ENCODE data around the gene DCANP1. TPM values are rescaled to one million over a fixed set of nuclear protein-coding genes. Genes with fewer than 3 reads are reported as not detected.

DCANP1 gene
- total and polyA plus RNA-seq, 4 donors = 0.05 TPM; not detected in 3

DNA sequence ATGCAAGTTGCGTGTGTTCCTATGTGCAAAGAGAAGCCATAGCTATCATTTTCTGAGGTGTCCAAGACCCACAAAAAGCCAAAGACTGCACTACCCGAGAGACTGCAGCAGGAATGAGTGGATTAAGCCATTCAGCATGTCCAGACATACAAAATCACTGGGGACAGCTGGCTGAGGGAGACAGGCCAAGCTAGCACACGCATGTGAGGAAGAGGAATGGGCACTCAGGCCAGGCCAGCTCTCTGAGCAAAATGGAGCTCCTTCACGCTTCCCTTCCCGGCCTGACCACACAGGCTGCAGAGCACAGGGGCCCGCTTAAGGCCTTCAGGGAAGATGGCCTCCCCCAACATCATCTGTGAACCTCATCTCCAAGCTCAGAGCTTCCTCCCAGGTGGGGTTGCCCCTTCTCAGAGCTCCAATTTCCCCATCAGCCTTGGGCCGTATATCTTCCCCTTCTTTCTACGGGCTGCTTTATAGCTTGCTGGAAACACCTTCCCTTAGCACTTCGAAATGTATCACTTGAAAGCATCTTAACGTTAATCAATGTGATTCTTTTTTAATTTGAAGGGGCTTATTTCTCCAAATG, 8.4 kb downstream of the DCANP1 start:
- no peak overlapping the region for H3K9ac ChIP-seq (ENCODE audit: low read depth in 1 of 2, low read length in 2 of 2)
- H3K27me3 ChIP-seq (ENCODE audit: control insufficient read depth in 4 of 4, insufficient read depth in 4 of 4, low read length in 3 of 4) = no peaks in the 10 kb centered on the region
- no peak overlapping the region for H3K4me3 ChIP-seq (ENCODE audit: low read depth in 1 of 3, low read length in 3 of 3)
- WGBS = 81% methylated on average over 10 of the region's 10 CpGs
- peak; percentile 17 for DNase-seq (ENCODE audit: low spot score)
- TF ChIP-seq YY1 (IDR thresholded peaks at IDR 0.05) = no peak
- TF ChIP-seq, protein P1, sequence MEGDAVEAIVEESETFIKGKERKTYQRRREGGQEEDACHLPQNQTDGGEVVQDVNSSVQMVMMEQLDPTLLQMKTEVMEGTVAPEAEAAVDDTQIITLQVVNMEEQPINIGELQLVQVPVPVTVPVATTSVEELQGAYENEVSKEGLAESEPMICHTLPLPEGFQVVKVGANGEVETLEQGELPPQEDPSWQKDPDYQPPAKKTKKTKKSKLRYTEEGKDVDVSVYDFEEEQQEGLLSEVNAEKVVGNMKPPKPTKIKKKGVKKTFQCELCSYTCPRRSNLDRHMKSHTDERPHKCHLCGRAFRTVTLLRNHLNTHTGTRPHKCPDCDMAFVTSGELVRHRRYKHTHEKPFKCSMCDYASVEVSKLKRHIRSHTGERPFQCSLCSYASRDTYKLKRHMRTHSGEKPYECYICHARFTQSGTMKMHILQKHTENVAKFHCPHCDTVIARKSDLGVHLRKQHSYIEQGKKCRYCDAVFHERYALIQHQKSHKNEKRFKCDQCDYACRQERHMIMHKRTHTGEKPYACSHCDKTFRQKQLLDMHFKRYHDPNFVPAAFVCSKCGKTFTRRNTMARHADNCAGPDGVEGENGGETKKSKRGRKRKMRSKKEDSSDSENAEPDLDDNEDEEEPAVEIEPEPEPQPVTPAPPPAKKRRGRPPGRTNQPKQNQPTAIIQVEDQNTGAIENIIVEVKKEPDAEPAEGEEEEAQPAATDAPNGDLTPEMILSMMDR (IDR thresholded peaks at IDR 0.05; ENCODE audit: low read depth, low read length, missing input control) = no peak
- TF ChIP-seq, protein P2, sequence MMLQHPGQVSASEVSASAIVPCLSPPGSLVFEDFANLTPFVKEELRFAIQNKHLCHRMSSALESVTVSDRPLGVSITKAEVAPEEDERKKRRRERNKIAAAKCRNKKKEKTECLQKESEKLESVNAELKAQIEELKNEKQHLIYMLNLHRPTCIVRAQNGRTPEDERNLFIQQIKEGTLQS (IDR thresholded peaks at IDR 0.05) = no peak
- no peaks in the 10 kb centered on the region for H3K9me3 ChIP-seq (ENCODE audit: control insufficient read depth in 4 of 4, low read length in 3 of 4)
- no peak overlapping the region for H3K27ac ChIP-seq (ENCODE audit: low read depth in 1 of 2, low read length in 2 of 2)
- H3K4me1 ChIP-seq (ENCODE audit: control insufficient read depth in 4 of 4, insufficient read depth in 4 of 4, low read length in 3 of 4) = peaks cover 0 to 2% (median 0%) of the 10 kb centered on the region in 4 donors
- no peaks in the 10 kb centered on the region for H3K36me3 ChIP-seq (ENCODE audit: control insufficient read depth in 4 of 4, insufficient read depth in 3 of 4, low read depth in 1 of 4, low read length in 3 of 4)

DNA sequence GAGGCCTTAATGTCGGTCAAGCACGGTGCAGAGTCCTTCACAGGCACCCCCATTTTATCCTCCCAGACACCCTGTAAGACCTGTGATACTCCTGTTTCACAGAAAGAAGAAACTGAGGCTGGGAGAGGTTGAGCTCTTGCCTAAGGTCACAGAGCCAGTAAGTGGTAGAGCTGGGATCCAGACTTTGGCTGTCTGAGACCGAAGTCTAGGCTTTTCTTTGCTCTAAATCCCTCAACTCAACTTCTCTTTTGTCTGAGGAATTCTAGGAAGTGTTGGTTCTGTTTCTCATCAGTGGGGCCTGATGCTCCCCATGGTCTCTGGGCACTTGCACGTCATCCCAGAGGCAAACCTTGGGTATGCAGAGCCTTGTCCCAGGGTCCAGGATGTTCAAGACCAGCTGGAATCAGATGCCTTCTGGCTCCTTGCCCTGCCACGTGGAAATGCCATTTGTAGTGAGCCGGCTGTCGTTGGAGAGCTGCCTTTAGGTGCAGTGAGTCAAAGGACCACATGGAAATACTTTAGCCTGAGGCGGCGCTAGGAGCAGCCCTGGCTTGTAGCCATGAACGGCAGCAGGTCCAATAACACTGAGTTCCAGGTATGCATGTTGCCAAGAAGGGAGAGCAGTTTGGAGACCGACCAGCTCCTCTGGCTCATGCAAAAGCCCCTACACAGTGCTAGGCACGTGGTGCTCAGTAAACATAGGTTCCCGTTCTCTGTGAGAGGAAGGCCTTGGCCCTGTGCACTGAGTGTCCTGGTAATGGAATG, 9.2 kb downstream of the DCANP1 start:
- Histone ChIP-seq H3K4me3 (ENCODE audit: low read depth in 1 of 3, low read length in 3 of 3) (no peak overlapping the region), H3K4me1 (ENCODE audit: control insufficient read depth in 4 of 4, insufficient read depth in 4 of 4, low read length in 3 of 4) (peaks cover 0 to 2% (median 0%) of the 10 kb centered on the region in 4 donors), H3K9ac (ENCODE audit: low read depth in 1 of 2, low read length in 2 of 2) (no peak overlapping the region), H3K36me3 (ENCODE audit: control insufficient read depth in 4 of 4, insufficient read depth in 3 of 4, low read depth in 1 of 4, low read length in 3 of 4) (no peaks in the 10 kb centered on the region), H3K27ac (ENCODE audit: low read depth in 1 of 2, low read length in 2 of 2) (no peak overlapping the region), H3K27me3 (ENCODE audit: control insufficient read depth in 4 of 4, insufficient read depth in 4 of 4, low read length in 3 of 4) (no peaks in the 10 kb centered on the region), H3K9me3 (ENCODE audit: control insufficient read depth in 4 of 4, low read length in 3 of 4) (no peaks in the 10 kb centered on the region)
- no peak for TF ChIP-seq YY1 (IDR thresholded peaks at IDR 0.05)
- no peak for TF ChIP-seq TAF1 (conservative IDR thresholded peaks at IDR 0.05)
- TF ChIP-seq, protein P3, sequence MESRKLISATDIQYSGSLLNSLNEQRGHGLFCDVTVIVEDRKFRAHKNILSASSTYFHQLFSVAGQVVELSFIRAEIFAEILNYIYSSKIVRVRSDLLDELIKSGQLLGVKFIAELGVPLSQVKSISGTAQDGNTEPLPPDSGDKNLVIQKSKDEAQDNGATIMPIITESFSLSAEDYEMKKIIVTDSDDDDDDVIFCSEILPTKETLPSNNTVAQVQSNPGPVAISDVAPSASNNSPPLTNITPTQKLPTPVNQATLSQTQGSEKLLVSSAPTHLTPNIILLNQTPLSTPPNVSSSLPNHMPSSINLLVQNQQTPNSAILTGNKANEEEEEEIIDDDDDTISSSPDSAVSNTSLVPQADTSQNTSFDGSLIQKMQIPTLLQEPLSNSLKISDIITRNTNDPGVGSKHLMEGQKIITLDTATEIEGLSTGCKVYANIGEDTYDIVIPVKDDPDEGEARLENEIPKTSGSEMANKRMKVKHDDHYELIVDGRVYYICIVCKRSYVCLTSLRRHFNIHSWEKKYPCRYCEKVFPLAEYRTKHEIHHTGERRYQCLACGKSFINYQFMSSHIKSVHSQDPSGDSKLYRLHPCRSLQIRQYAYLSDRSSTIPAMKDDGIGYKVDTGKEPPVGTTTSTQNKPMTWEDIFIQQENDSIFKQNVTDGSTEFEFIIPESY (IDR thresholded peaks at IDR 0.05) = no peak
- WGBS = 72% methylated on average over 13 of the region's 13 CpGs
- DNase-seq (ENCODE audit: low spot score) = peak; percentile 30

DNA sequence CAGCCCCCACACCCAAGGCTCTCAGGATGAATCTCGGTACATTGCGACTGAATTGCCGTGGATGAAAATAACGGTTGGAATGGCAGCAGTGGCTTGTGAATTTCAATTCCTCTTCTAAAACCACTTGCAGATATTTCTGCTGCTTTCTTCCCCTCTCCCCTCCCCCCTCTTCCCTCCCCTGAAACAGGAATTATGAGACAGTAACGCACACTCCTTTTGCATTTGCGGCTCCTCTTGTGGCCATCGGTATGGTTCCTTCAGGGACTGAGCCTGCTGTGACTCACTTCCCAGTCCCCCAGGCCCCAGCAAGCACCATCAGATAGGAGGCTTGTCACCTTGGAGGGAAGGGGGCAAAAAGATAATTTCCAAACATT, 9.7 kb downstream of the DCANP1 start:
- WGBS = 74% methylated on average over 7 of the region's 7 CpGs

More for the DNA sequence above, 9.7 kb downstream of the DCANP1 start:
- DNase-seq (ENCODE audit: low spot score) = peak; percentile 27
- TF ChIP-seq YY1 (IDR thresholded peaks at IDR 0.05) (no peak), FOXA2 (IDR thresholded peaks at IDR 0.05) (no peak), FOXA1 (IDR thresholded peaks at IDR 0.05) (no peak), RAD21 (IDR thresholded peaks at IDR 0.05) (no peak), HNF4A (conservative IDR thresholded peaks at IDR 0.05) (no peak), RXRA (IDR thresholded peaks at IDR 0.05) (no peak)
- TF ChIP-seq, protein P4, sequence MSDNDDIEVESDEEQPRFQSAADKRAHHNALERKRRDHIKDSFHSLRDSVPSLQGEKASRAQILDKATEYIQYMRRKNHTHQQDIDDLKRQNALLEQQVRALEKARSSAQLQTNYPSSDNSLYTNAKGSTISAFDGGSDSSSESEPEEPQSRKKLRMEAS (IDR thresholded peaks at IDR 0.05) = no peak
- TF ChIP-seq, protein P3 (IDR thresholded peaks at IDR 0.05) = no peak
- TF ChIP-seq, protein P2 (IDR thresholded peaks at IDR 0.05) = no peak
- Histone ChIP-seq H3K27me3 (ENCODE audit: control insufficient read depth in 4 of 4, insufficient read depth in 4 of 4, low read length in 3 of 4) (no peaks in the 10 kb centered on the region), H3K27ac (ENCODE audit: low read depth in 1 of 2, low read length in 2 of 2) (no peak overlapping the region), H3K4me3 (ENCODE audit: low read depth in 1 of 3, low read length in 3 of 3) (no peak overlapping the region), H3K4me1 (ENCODE audit: control insufficient read depth in 4 of 4, insufficient read depth in 4 of 4, low read length in 3 of 4) (peaks cover 0 to 2% (median 0%) of the 10 kb centered on the region in 4 donors), H3K9ac (ENCODE audit: low read depth in 1 of 2, low read length in 2 of 2) (no peak overlapping the region), H3K9me3 (ENCODE audit: control insufficient read depth in 4 of 4, low read length in 3 of 4) (no peaks in the 10 kb centered on the region), H3K36me3 (ENCODE audit: control insufficient read depth in 4 of 4, insufficient read depth in 3 of 4, low read depth in 1 of 4, low read length in 3 of 4) (no peaks in the 10 kb centered on the region)
